ENCODE measurements around the gene FBXO9. TPM values are rescaled to one million over a fixed set of nuclear protein-coding genes. Genes with fewer than 3 reads are reported as not detected.

Gene FBXO9
- total RNA-seq, 3 donors from 2014 or later, result 58.9 to 88.5 (median 68.5) TPM

DNA sequence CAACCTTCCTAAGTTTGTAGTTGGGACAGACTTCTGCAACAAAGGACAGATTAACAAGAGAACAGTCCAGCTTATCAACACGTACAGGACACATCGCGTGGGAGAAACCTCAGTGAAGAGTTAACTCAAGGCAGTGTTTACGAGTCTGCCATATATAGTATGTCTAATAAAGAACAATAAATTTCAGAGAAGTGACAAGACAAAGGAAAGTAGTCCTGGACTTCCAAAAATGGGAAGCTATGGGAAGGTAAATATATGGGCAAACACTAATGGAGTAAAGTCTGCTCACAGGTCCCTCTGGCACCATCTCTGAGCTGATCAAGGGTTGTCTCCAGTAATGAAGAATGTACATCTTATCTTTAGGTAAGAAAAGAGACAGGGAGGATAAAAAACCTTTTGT lies 48.5 kb downstream of the FBXO9 start:
- Histone ChIP-seq H3K4me1 (peaks cover 0 to 12% of the 10 kb centered on the region in 2 donors), H3K4me3 (no peak overlapping the region), H3K36me3 (no peaks in the 10 kb centered on the region), H3K9me3 (no peaks in the 10 kb centered on the region), H3K27ac (peak overlapping the region; percentile 2 to 72), H3K27me3 (no peaks in the 10 kb centered on the region)
- no peak for DNase-seq (ENCODE audit: low spot score in 2 of 2)
- no peak for TF ChIP-seq POLR2A (IDR thresholded peaks at IDR 0.05)
- TF ChIP-seq, protein P1, sequence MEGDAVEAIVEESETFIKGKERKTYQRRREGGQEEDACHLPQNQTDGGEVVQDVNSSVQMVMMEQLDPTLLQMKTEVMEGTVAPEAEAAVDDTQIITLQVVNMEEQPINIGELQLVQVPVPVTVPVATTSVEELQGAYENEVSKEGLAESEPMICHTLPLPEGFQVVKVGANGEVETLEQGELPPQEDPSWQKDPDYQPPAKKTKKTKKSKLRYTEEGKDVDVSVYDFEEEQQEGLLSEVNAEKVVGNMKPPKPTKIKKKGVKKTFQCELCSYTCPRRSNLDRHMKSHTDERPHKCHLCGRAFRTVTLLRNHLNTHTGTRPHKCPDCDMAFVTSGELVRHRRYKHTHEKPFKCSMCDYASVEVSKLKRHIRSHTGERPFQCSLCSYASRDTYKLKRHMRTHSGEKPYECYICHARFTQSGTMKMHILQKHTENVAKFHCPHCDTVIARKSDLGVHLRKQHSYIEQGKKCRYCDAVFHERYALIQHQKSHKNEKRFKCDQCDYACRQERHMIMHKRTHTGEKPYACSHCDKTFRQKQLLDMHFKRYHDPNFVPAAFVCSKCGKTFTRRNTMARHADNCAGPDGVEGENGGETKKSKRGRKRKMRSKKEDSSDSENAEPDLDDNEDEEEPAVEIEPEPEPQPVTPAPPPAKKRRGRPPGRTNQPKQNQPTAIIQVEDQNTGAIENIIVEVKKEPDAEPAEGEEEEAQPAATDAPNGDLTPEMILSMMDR (IDR thresholded peaks at IDR 0.05), result no peak
- intact Hi-C loops (cut with DNase I; ENCODE audit: low total_unique reads), result no loop called here

DNA sequence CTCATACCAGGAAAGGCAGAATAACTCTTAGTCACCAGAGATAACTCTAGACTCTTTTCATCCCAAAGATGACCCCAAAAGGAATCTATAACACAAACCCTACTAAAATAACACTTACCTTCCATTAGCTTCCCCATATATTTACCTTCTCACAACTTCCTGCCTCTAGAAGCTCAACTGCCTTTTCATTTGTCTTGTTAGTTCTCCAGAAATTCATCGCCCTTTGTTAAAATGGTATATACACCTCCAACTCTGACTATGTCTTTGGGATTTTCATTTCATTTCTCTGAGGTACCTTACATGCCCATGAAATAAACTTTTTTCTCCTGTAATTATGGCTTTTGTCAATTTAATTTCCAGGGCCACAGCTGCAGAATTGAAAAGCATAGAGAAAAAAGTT lies 49.9 kb downstream of the FBXO9 start:
- Histone ChIP-seq H3K27me3 (no peaks in the 10 kb centered on the region), H3K27ac (no peak overlapping the region), H3K4me3 (no peak overlapping the region), H3K9me3 (no peaks in the 10 kb centered on the region), H3K36me3 (no peaks in the 10 kb centered on the region), H3K4me1 (peaks cover 0 to 12% of the 10 kb centered on the region in 2 donors)
- intact Hi-C loops (cut with DNase I; ENCODE audit: low total_unique reads), result no loop called here
- TF ChIP-seq, protein P1 (IDR thresholded peaks at IDR 0.05), result no peak
- no peak for TF ChIP-seq POLR2AphosphoS5 (IDR thresholded peaks at IDR 0.05)
- no peak for TF ChIP-seq POLR2A (IDR thresholded peaks at IDR 0.05)
- no peak for DNase-seq (ENCODE audit: low spot score in 2 of 2)

DNA sequence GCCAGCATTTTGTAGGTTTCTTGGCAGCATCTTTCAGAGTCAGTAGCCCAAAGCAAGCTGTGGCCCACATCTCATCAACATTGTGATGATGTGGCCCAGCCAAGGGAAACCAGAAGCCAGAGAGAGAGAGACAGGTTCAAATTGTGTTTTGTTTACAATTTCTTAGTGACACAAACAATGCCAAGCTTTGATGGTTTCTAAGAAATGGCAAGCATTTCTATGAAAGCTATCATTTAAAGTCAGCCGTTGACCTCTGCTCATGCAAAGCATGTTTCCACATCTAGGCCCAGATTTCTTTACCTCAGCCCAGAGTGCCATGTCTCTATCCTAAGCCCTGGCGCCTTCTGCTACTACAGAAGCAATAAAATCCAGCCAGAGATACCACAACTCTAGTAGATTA lies 50.5 kb downstream of the FBXO9 start:
- no peaks in the 10 kb centered on the region for H3K27me3 ChIP-seq
- no peak for TF ChIP-seq POLR2A (IDR thresholded peaks at IDR 0.05)
- TF ChIP-seq POLR2AphosphoS5 (IDR thresholded peaks at IDR 0.05), result no peak
- TF ChIP-seq, protein P1 (IDR thresholded peaks at IDR 0.05), result no peak
- no peaks in the 10 kb centered on the region for H3K9me3 ChIP-seq
- intact Hi-C loops (cut with DNase I; ENCODE audit: low total_unique reads), result no loop called here
- no peak for DNase-seq (ENCODE audit: low spot score in 2 of 2)
- H3K4me1 ChIP-seq, result peaks cover 0 to 12% of the 10 kb centered on the region in 2 donors
- H3K36me3 ChIP-seq, result no peaks in the 10 kb centered on the region
- H3K4me3 ChIP-seq, result no peak overlapping the region
- no peak overlapping the region for H3K27ac ChIP-seq

DNA sequence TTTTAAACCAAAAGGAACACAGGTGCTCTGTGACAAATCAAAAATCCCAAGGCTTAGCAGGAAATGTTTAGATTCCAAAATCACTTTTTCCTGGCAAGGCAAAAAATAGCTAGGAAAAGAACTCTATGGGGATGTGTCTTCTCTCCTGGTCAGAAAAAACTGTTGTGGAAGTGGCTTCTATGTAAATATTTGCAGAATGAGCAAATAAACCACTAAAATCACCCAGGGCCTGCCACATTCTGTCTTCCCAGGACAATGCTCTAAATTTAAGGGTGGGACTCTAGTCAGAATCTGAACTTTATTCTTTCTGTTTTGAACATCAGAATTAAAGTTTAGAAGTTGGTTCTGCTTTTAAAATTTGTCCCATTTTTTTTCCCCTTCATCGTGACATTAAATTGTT lies 54.1 kb downstream of the FBXO9 start:
- intact Hi-C loops (cut with DNase I; ENCODE audit: low total_unique reads), result no loop called here
- DNase-seq (ENCODE audit: low spot score in 2 of 2), result no peak
- TF ChIP-seq POLR2A (IDR thresholded peaks at IDR 0.05), result no peak
- TF ChIP-seq, protein P1 (IDR thresholded peaks at IDR 0.05), result no peak
- no peak for TF ChIP-seq POLR2AphosphoS5 (IDR thresholded peaks at IDR 0.05)
- Histone ChIP-seq H3K9me3 (no peaks in the 10 kb centered on the region), H3K27me3 (no peaks in the 10 kb centered on the region), H3K4me1 (no peaks in the 10 kb centered on the region), H3K27ac (peak overlapping the region; percentile 69 to 72), H3K4me3 (no peak overlapping the region), H3K36me3 (no peaks in the 10 kb centered on the region)

DNA sequence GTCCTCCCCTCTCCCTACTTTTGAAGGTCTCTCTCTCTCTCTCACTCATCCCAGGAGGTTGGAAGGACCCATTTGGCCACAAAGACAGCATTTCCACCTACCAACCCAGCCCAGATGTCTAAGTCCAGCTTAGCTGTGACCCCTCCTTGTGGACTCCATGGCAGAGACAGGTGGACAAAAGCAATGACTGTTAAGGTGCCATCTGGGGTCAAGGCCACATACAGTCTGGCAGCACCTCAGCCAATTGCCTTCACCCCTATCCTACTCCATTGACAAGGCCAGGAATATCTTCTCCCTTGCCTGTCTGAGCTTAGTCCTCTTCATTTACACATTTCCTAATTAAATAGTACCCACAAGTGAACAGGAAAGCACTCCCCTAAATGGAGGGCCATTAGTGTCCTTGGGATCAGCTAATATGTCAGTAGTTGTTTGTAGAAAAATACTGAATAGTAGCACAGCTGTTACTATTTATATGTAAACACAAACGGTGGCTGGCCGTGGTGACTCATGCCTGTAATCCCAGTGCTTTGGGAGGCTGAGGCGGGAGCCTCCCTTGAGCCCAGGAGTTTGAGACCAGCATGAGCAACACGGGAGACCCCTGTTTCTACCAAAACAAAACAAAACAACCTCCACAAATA lies 54.7 kb downstream of the FBXO9 start:
- no peaks in the 10 kb centered on the region for H3K27me3 ChIP-seq
- peak overlapping the region; percentile 69 to 72 for H3K27ac ChIP-seq
- TF ChIP-seq, protein P1 (IDR thresholded peaks at IDR 0.05), result no peak
- TF ChIP-seq POLR2A (IDR thresholded peaks at IDR 0.05) (no peak), POLR2AphosphoS5 (IDR thresholded peaks at IDR 0.05) (no peak)
- H3K9me3 ChIP-seq, result no peaks in the 10 kb centered on the region
- DNase-seq (ENCODE audit: low spot score in 2 of 2), result peak; percentile 27 to 78
- H3K4me3 ChIP-seq, result no peak overlapping the region
- intact Hi-C loops (cut with DNase I; ENCODE audit: low total_unique reads), result no loop called here
- no peaks in the 10 kb centered on the region for H3K4me1 ChIP-seq
- H3K36me3 ChIP-seq, result no peaks in the 10 kb centered on the region

All from breast epithelium (tissue), 4 donors.